Endothelial cell of umbilical vein (primary cell): ENCODE results near the gene TOP1. TPM values are rescaled to one million over a fixed set of nuclear protein-coding genes. Genes with fewer than 3 reads are reported as not detected.

ENCODE experiments used
- BruUV-seq: library from RNA; stranded (reverse); fragments of 400-500 nt; replicated peaks from 2 replicates; lab custom pipeline; 2021; lab: Mats Ljungman, UMichigan
- CTCF ChIA-PET: fragments of 300-600, 350-600 bp; sonication (Branson Sonifier 250); formaldehyde crosslinking; loops from one replicate; lab custom pipeline; 2021; ENCODE audit warnings: antibody characterized with exemption, inconsistent platforms; lab: Charles Lee
- POLR2A ChIA-PET: fragments of 300-600, 350-600 bp; sonication (Branson Sonifier 250); formaldehyde crosslinking; loops from one replicate; lab custom pipeline; 2021; ENCODE audit warnings: antibody characterized with exemption, inconsistent platforms; lab: Charles Lee
- DNase-seq: peaks from one replicate; pipeline ENCODE4 v3.0.0-alpha.2; 2011; ENCODE audit warnings: low read depth, low spot score
- FAIRE-seq: peaks from 2 replicates; lab custom pipeline; 2011; peaks lifted over from hg19 to GRCh38; lab: Jason Lieb, UNC
- H2AFZ ChIP-seq: 2 replicates; pipeline ENCODE4 v1.6.0; 2012; ENCODE audit warnings: low read depth, low read length, control low read depth, inconsistent platforms
- H3K27ac ChIP-seq: 2 replicates; pipeline ENCODE4 v1.5.1; 2011; ENCODE audit warnings: low read depth, mild to moderate bottlenecking, control low read depth, low read length, moderate library complexity; ENCODE audit not compliant: insufficient read depth
- H3K27me3 ChIP-seq, 2 experiments: 2 replicates each; pipeline versions ENCODE4 v1.6.0 to v1.6.1; 2011; ENCODE audit warnings: low read length in 2 of 2, mixed read lengths in 1 of 2; ENCODE audit not compliant: control insufficient read depth in 2 of 2, insufficient read depth in 2 of 2
- H3K36me3 ChIP-seq, 2 experiments: 2 replicates in 1 of 2; 3 replicates in 1 of 2; pipeline ENCODE4 v1.5.1; 2011; ENCODE audit warnings: low read length in 2 of 2, mild to moderate bottlenecking in 1 of 2, moderate library complexity in 1 of 2; ENCODE audit not compliant: control insufficient read depth in 2 of 2, insufficient read depth in 2 of 2; ENCODE audit errors: extremely low read depth in 1 of 2
- H3K4me1 ChIP-seq: 3 replicates; pipeline ENCODE4 v1.5.1; 2011; ENCODE audit warnings: mild to moderate bottlenecking, low read length; ENCODE audit not compliant: control insufficient read depth, insufficient read depth; ENCODE audit errors: extremely low read depth
- H3K4me2 ChIP-seq: 2 replicates; pipeline ENCODE4 v1.6.1; 2011; ENCODE audit warnings: low read length, control low read depth, mixed read lengths; ENCODE audit not compliant: insufficient read depth
- H3K4me3 ChIP-seq, 3 experiments: fragments of 200-600 bp in 1 of 3; sonication (generic), shearing (Covaris generic) in 1 of 3; replicated peaks in 1 of 3; 2 replicates each; pipeline ENCODE4 v1.5.1; 2011 to 2016; ENCODE audit warnings: control low read depth in 3 of 3, low read length in 3 of 3, mild to moderate bottlenecking in 2 of 3, inconsistent platforms in 1 of 3, low read depth in 1 of 3, moderate library complexity in 1 of 3; ENCODE audit not compliant: insufficient read depth in 1 of 3
- H3K79me2 ChIP-seq: 2 replicates; pipeline ENCODE4 v1.6.0; 2012; ENCODE audit warnings: low read length, inconsistent platforms; ENCODE audit not compliant: control insufficient read depth, insufficient read depth
- H3K9ac ChIP-seq: replicated peaks from 2 replicates; pipeline ENCODE3; 2011; ENCODE audit warnings: low read length, control low read depth; ENCODE audit not compliant: insufficient read depth; ENCODE audit errors: extremely low read depth
- H3K9me1 ChIP-seq: replicated peaks from 3 replicates; pipeline ENCODE4 v1.6.0; 2011; ENCODE audit warnings: mild to moderate bottlenecking, low read length; ENCODE audit not compliant: control insufficient read depth, insufficient read depth; ENCODE audit errors: extremely low read depth
- H3K9me3 ChIP-seq: replicated peaks from 2 replicates; pipeline ENCODE4 v1.5.1; 2012; ENCODE audit warnings: low read length, inconsistent platforms; ENCODE audit not compliant: control insufficient read depth, insufficient read depth
- H4K20me1 ChIP-seq: replicated peaks from 2 replicates; pipeline ENCODE3; 2011; ENCODE audit warnings: mild to moderate bottlenecking, low read length; ENCODE audit not compliant: control insufficient read depth, insufficient read depth; ENCODE audit errors: extremely low read depth
- EZH2 ChIP-seq: IDR thresholded peaks from 2 replicates; pipeline ENCODE4 v1.6.1; 2012; ENCODE audit warnings: borderline replicate concordance, low read depth, mild to moderate bottlenecking, moderate library complexity, low read length, inconsistent platforms; ENCODE audit not compliant: severe bottlenecking
- FOS ChIP-seq: IDR thresholded peaks from 2 replicates; pipeline ENCODE4 v1.6.1; 2011; ENCODE audit warnings: mild to moderate bottlenecking, low read length, moderate library complexity, borderline replicate concordance; ENCODE audit not compliant: insufficient read depth
- GATA2 ChIP-seq: IDR thresholded peaks from 2 replicates; pipeline ENCODE4 v1.7.0; 2011; ENCODE audit warnings: low read depth, mild to moderate bottlenecking, moderate library complexity, mixed read lengths, low read length; ENCODE audit not compliant: insufficient read length, insufficient read depth
- JUN ChIP-seq: IDR thresholded peaks from 2 replicates; pipeline ENCODE4 v1.6.1; 2011; ENCODE audit warnings: borderline replicate concordance, low read depth; ENCODE audit not compliant: insufficient read length, insufficient read depth
- MYC ChIP-seq: IDR thresholded peaks from one replicate; pipeline ENCODE4 v1.6.1; 2011; ENCODE audit warnings: mild to moderate bottlenecking, low read depth, low read length
- POLR2A ChIP-seq: IDR thresholded peaks from 2 replicates; pipeline ENCODE4 v1.6.1; 2012; ENCODE audit warnings: low read depth, mild to moderate bottlenecking, control low read depth, low read length
- POLR2AphosphoS5 ChIP-seq: IDR thresholded peaks from 2 replicates; pipeline ENCODE4 v1.6.1; 2012; ENCODE audit warnings: low read depth, mild to moderate bottlenecking, control low read depth, low read length, moderate library complexity; ENCODE audit not compliant: insufficient read depth
- dilution Hi-C: fragments of 300-500 bp; cut with MboI; formaldehyde crosslinking; loops from one replicate; pipeline ENCODE4 v1.15.0; 2019; ENCODE audit warnings: low sequenced_read_pairs; ENCODE audit not compliant: extremely low pct_ligation_motif_present
- intact Hi-C: fragments of 100-400 bp; cut with micrococcal nuclease; formaldehyde crosslinking; loops from one replicate; pipeline ENCODE4 v1.10.0; 2022
- polyA plus RNA-seq, 4 experiments: library from polyadenylated mRNA; depleted of rRNA in 3 of 4; stranded (reverse) in 3 of 4; unstranded in 1 of 4; fragments of >200 nt; gene quantifications; 2 replicates each; pipeline versions ENCODE4 v1.2.1 to v1.2.3, GENCODE V29; 2011 to 2012; ENCODE audit warnings: missing spikeins in 1 of 4
- total RNA-seq: library from RNA; stranded (reverse); gene quantifications from 2 replicates; pipeline ENCODE4 v1.2.3, GENCODE V29; 2021
- TF ChIP-seq, protein P1 (sequence below): IDR thresholded peaks from 2 replicates; pipeline ENCODE4 v1.6.1; 2011; ENCODE audit not compliant: insufficient read depth, insufficient read length
- TF ChIP-seq, protein P2 (sequence below), 2 donors: IDR thresholded peaks; 1 replicate in 1 of 2; 2 replicates in 1 of 2; pipeline ENCODE4 v1.5.1; 2011; ENCODE audit warnings: low read length in 2 of 2, mild to moderate bottlenecking in 2 of 2, moderate library complexity in 2 of 2, control low read depth in 1 of 2, inconsistent platforms in 1 of 2, low read depth in 1 of 2; ENCODE audit not compliant: insufficient read depth in 1 of 2; ENCODE audit errors: extremely low read depth in 1 of 2

TOP1 gene
- total and polyA plus RNA-seq, 2 donors (not counting 3 experiments of a cell fraction or from before 2014, with no cell fraction given) = 7.0 to 77.4 TPM

DNA sequence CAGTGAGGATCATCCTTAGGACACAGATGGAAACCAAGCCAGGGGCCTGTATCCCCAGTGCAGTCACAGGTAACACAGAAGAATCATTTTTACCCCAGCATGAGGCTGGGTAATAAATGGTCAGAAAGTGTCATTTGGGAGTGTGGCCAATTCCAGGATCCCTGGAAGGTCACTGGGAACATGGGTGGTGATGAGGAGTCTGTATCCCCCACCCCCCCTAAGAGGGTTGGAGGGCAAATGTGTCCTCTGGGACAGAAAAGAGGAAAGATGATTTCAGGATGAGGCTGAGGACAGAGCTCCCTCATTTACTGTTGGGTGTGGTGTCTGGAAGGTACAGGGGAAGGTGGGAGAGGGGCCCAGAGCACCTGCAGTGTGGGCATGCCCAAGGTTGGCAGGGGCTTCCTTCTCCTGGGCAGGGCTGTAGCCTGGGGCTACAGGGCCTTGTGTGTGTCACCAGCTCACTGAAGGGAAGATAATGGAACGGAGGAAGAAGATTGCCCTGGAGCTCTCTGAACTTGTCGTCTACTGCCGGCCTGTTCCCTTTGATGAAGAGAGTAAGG is 143.2 kb downstream of the TOP1 start:
- intact Hi-C loops = loop anchor here (2.0 kb wide), 1 partner anchor 37 kb away; no protein-coding TSS in a partner anchor
- no peak for FAIRE-seq
- TF ChIP-seq POLR2A = no peak
- TF ChIP-seq, protein P1, sequence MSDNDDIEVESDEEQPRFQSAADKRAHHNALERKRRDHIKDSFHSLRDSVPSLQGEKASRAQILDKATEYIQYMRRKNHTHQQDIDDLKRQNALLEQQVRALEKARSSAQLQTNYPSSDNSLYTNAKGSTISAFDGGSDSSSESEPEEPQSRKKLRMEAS = no peak
- TF ChIP-seq POLR2AphosphoS5 = no peak
- no peak for TF ChIP-seq MYC
- TF ChIP-seq FOS = no peak
- no peak for TF ChIP-seq GATA2
- no peak for TF ChIP-seq JUN
- TF ChIP-seq, protein P2, sequence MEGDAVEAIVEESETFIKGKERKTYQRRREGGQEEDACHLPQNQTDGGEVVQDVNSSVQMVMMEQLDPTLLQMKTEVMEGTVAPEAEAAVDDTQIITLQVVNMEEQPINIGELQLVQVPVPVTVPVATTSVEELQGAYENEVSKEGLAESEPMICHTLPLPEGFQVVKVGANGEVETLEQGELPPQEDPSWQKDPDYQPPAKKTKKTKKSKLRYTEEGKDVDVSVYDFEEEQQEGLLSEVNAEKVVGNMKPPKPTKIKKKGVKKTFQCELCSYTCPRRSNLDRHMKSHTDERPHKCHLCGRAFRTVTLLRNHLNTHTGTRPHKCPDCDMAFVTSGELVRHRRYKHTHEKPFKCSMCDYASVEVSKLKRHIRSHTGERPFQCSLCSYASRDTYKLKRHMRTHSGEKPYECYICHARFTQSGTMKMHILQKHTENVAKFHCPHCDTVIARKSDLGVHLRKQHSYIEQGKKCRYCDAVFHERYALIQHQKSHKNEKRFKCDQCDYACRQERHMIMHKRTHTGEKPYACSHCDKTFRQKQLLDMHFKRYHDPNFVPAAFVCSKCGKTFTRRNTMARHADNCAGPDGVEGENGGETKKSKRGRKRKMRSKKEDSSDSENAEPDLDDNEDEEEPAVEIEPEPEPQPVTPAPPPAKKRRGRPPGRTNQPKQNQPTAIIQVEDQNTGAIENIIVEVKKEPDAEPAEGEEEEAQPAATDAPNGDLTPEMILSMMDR (IDR thresholded peaks at IDR 0.05; ENCODE audit: extremely low read depth in 1 of 2, insufficient read depth in 1 of 2, low read depth in 1 of 2, low read length in 2 of 2) = no peak
- no peak for TF ChIP-seq EZH2
- Histone ChIP-seq H3K36me3 (peaks cover 29 to 80% of the 10 kb centered on the region in 2 experiments), H2AFZ (no peak overlapping the region), H3K4me2 (no peak overlapping the region), H3K4me1 (peaks cover 3% of the 10 kb centered on the region), H3K27me3 (no peaks in the 10 kb centered on the region), H3K9ac (no peak overlapping the region), H3K27ac (no peak overlapping the region), H3K4me3 (no peak overlapping the region), H3K9me1 (no peaks in the 10 kb centered on the region), H3K9me3 (no peaks in the 10 kb centered on the region), H4K20me1 (no peaks in the 10 kb centered on the region), H3K79me2 (no peaks in the 10 kb centered on the region)
- dilution Hi-C loops = no loop called here
- POLR2A ChIA-PET = no interaction called here
- no peak for DNase-seq
- CTCF ChIA-PET = interaction anchor here (1.0 to 7.0 kb wide), 13 partner anchors 12 to 239 kb away, joined by 4 to 295 read pairs (median 10); partner anchors contain the start of genes LPIN3 and ZHX3
- no TSS peak for BruUV-seq
